RWPE2 (cell line): ENCODE results near the gene C11orf24.

Experiments used
- ATAC-seq: fragments of 200-7000 bp; cut with Tn5 transposase; 3 replicates; pipeline ENCODE4 v1.9.1; 2021; ENCODE audit warnings: low read depth
- DNase-seq: peaks from one replicate; pipeline ENCODE4 v3.0.0-alpha.2; 2020; ENCODE audit warnings: low spot score
- H3K27ac ChIP-seq: fragments of 450-650 bp; 2 replicates; pipeline ENCODE4 v1.5.1; 2017; ENCODE audit warnings: mild to moderate bottlenecking; ENCODE audit not compliant: poor library complexity, severe bottlenecking
- H3K27me3 ChIP-seq: fragments of 250-450 bp; sonication (Bioruptor Pico); 2 replicates; pipeline ENCODE4 v1.5.1; 2021; ENCODE audit warnings: mild to moderate bottlenecking, moderate library complexity; ENCODE audit not compliant: insufficient read depth, poor library complexity, severe bottlenecking
- H3K36me3 ChIP-seq: fragments of 250-450 bp; sonication (Bioruptor Pico); 2 replicates; pipeline ENCODE4 v1.5.1; 2020; ENCODE audit warnings: low read depth, mild to moderate bottlenecking, moderate library complexity
- H3K4me1 ChIP-seq: fragments of 250-450 bp; sonication (Bioruptor Pico); 2 replicates; pipeline ENCODE4 v1.5.1; 2021; ENCODE audit warnings: mild to moderate bottlenecking, moderate library complexity; ENCODE audit not compliant: insufficient read depth, poor library complexity, severe bottlenecking
- H3K4me3 ChIP-seq: fragments of 250-450 bp; sonication (Bioruptor Pico); 2 replicates; pipeline ENCODE4 v1.5.1; 2021; ENCODE audit warnings: mild to moderate bottlenecking, moderate library complexity; ENCODE audit not compliant: severe bottlenecking
- H3K9me3 ChIP-seq: fragments of 250-450 bp; sonication (Bioruptor Pico); 2 replicates; pipeline ENCODE4 v1.5.1; 2021; ENCODE audit warnings: mild to moderate bottlenecking, moderate library complexity; ENCODE audit not compliant: severe bottlenecking
- CTCF ChIP-seq: fragments of 450-650 bp; IDR thresholded peaks from one replicate; pipeline ENCODE4 v1.5.1; 2017; ENCODE audit warnings: mild to moderate bottlenecking, moderate library complexity; ENCODE audit not compliant: poor library complexity, severe bottlenecking

C11orf24 gene

GRCh38 chr11:68270196-68271022, 1.4 kb downstream of the C11orf24 start:
- Histone ChIP-seq H3K27ac (peak overlapping the region; percentile 62), H3K36me3 (peaks cover 45% of the 10 kb centered on the region), H3K9me3 (no peaks in the 10 kb centered on the region), H3K4me1 (peaks cover 14% of the 10 kb centered on the region), H3K4me3 (peak overlapping the region; percentile 68), H3K27me3 (no peaks in the 10 kb centered on the region)
- TF ChIP-seq CTCF, result no peak
- no peak for DNase-seq
- ATAC-seq, result no peak

- TF ChIP-seq CTCF, result no peak
- Histone ChIP-seq H3K9me3 (no peaks in the 10 kb centered on the region), H3K27ac (no peak overlapping the region), H3K36me3 (peaks cover 48% of the 10 kb centered on the region), H3K4me3 (no peak overlapping the region), H3K4me1 (peaks cover 13% of the 10 kb centered on the region), H3K27me3 (no peaks in the 10 kb centered on the region)
- ATAC-seq (no peak), DNase-seq (no peak)
These were observed 2.2 kb downstream of the C11orf24 start for GRCh38 chr11:68269414-68270081.

- Histone ChIP-seq H3K9me3 (no peaks in the 10 kb centered on the region), H3K36me3 (peaks cover 51% of the 10 kb centered on the region), H3K27ac (no peak overlapping the region), H3K4me3 (no peak overlapping the region), H3K4me1 (peaks cover 13% of the 10 kb centered on the region), H3K27me3 (no peaks in the 10 kb centered on the region)
- DNase-seq (no peak), ATAC-seq (no peak)
- TF ChIP-seq CTCF, result no peak
These were observed 3.9 kb downstream of the C11orf24 start for GRCh38 chr11:68267881-68268240.

GRCh38 chr11:68266936-68267880, 4.6 kb downstream of the C11orf24 start:
- TF ChIP-seq CTCF, result no peak
- H3K9me3 ChIP-seq, result no peaks in the 10 kb centered on the region
- ATAC-seq, result no peak
- H3K4me3 ChIP-seq, result no peak overlapping the region
- peaks cover 10% of the 10 kb centered on the region for H3K4me1 ChIP-seq
- no peak overlapping the region for H3K27ac ChIP-seq
- no peak for DNase-seq
- peaks cover 55% of the 10 kb centered on the region for H3K36me3 ChIP-seq
- H3K27me3 ChIP-seq, result no peaks in the 10 kb centered on the region
